ENCODE data around the gene YY1. TPM values are rescaled to one million over a fixed set of nuclear protein-coding genes. Genes with fewer than 3 reads are reported as not detected.

Gene YY1
- total and polyA plus RNA-seq, 2 of the 8 experiments (the other 6 are each of a cell fraction or from before 2014, with no cell fraction given): 26.4 to 106 TPM

DNA sequence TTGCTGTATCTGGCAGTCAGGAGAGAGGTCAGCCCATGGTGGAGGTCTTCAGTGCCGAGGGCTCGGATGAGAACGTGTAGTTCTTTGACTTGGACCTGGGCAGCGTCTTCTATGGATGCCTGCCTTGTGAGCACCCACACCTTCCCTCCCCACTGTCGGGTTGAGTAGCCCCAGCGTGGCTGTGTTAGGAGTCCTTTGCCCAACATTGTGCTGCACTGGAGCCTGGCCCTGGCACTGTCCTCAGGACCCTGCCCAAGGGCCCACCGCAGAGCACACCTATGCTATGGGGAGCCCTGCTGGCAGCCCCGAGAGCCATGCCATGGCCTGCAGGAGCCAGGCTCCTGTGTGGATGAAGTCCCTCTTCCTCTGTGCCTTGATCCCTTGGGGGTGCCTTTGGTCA lies 40.6 kb downstream of the YY1 start:
- Histone ChIP-seq H3K4me1 (replicated peaks in 1 of 4; ENCODE audit: control insufficient read depth in 3 of 4, insufficient read depth in 4 of 4, low read length in 3 of 4) (peaks cover 6 to 19% (median 7%) of the 10 kb centered on the region in 4 experiments), H2BK15ac (ENCODE audit: low read length) (no peak overlapping the region), H3K4me2 (ENCODE audit: insufficient read depth in 1 of 2, low read depth in 2 of 2, low read length in 2 of 2) (no peak overlapping the region), H2BK5ac (ENCODE audit: low read depth, low read length) (no peak overlapping the region), H2BK120ac (replicated peaks; ENCODE audit: low read depth, low read length) (no peak overlapping the region), H2BK12ac (ENCODE audit: low read depth, low read length) (no peak overlapping the region), H3K27me3 (replicated peaks in 1 of 4; ENCODE audit: control insufficient read depth in 3 of 4, extremely low read depth in 1 of 4, insufficient read depth in 3 of 4, low read length in 3 of 4) (no peaks in the 10 kb centered on the region), H3K14ac (ENCODE audit: insufficient read length) (no peak overlapping the region), H3K9ac (replicated peaks in 1 of 4; ENCODE audit: extremely low read depth in 1 of 4, low read depth in 3 of 4, low read length in 3 of 4) (no peak overlapping the region), H3K4ac (replicated peaks; ENCODE audit: insufficient read length, low read depth, low read length) (no peak overlapping the region), H4K5ac (ENCODE audit: insufficient read length, low read depth, low read length) (no peak overlapping the region), H2AFZ (ENCODE audit: low read length) (no peak overlapping the region), H3K79me1 (ENCODE audit: low read depth, low read length) (peaks cover 20% of the 10 kb centered on the region), H3K4me3 (ENCODE audit: extremely low read depth in 1 of 4, insufficient read depth in 2 of 4, low read depth in 3 of 4, low read length in 4 of 4) (no peak overlapping the region), H3K18ac (ENCODE audit: extremely low read depth, low read length) (no peak overlapping the region), H4K20me1 (replicated peaks in 1 of 2; ENCODE audit: control insufficient read depth in 1 of 2, insufficient read depth in 2 of 2, low read length in 2 of 2) (peaks cover 10 to 29% of the 10 kb centered on the region in 2 experiments), H2AK5ac (ENCODE audit: low read depth, low read length) (no peak overlapping the region), H3K79me2 (ENCODE audit: control insufficient read depth in 1 of 2, insufficient read depth in 2 of 2, low read length in 2 of 2) (peaks cover 3 to 74% of the 10 kb centered on the region in 2 experiments), H3K23me2 (ENCODE audit: low read depth, low read length) (no peaks in the 10 kb centered on the region), H2BK20ac (ENCODE audit: low read length) (no peak overlapping the region), H3K56ac (replicated peaks; ENCODE audit: insufficient read length, low read depth, low read length) (no peak overlapping the region), H3K36me3 (ENCODE audit: control insufficient read depth in 2 of 4, insufficient read depth in 4 of 4, low read length in 3 of 4) (peaks cover 7 to 30% (median 11%) of the 10 kb centered on the region in 4 experiments; a peak in 7 of 8 replicates), H4K91ac (replicated peaks; ENCODE audit: insufficient read length, low read length) (no peak overlapping the region), H3K27ac (ENCODE audit: low read depth, low read length) (no peak overlapping the region), H4K8ac (ENCODE audit: extremely low read depth, insufficient read depth, low read length) (no peak overlapping the region), H3K23ac (ENCODE audit: insufficient read length) (no peak overlapping the region), H3K9me3 (ENCODE audit: insufficient read depth in 2 of 2, low read depth in 1 of 2, low read length in 1 of 2) (no peaks in the 10 kb centered on the region)
- POLR2A ChIA-PET (ENCODE audit: partially characterized antibody): no interaction called here
- FAIRE-seq (no peak), DNase-seq (ENCODE audit: low read depth in 1 of 2, low spot score in 2 of 2) (no peak)
- CTCF ChIA-PET (ENCODE audit: partially characterized antibody): interaction anchor here (1.8 kb wide), 1 partner anchor 11 kb away, joined by 6 read pairs; no protein-coding TSS in a partner anchor
- 88% methylated on average over 8 of the region's 8 CpGs; no CpG with 5 or more reads in 1 of the 2 experiments for WGBS, 2 experiments (ENCODE audit: extremely low coverage in 1 of 2, insufficient coverage in 1 of 2, insufficient read length in 1 of 2, insufficient replicate concordance in 2 of 2, low coverage in 1 of 2, low lambda C conversion rate in 2 of 2, missing lambda C conversion rate in 1 of 2)
- TF ChIP-seq TCF12 (IDR thresholded peaks at IDR 0.05; ENCODE audit: low read depth, low read length): no peak
